ENCODE data around the gene ANKRD27.
"Not testable (repeated sequence)": the region's sequence is repeated elsewhere in the genome, so short reads cannot be mapped to it uniquely, and the experiment has no call there.

The ANKRD27 gene

DNA sequence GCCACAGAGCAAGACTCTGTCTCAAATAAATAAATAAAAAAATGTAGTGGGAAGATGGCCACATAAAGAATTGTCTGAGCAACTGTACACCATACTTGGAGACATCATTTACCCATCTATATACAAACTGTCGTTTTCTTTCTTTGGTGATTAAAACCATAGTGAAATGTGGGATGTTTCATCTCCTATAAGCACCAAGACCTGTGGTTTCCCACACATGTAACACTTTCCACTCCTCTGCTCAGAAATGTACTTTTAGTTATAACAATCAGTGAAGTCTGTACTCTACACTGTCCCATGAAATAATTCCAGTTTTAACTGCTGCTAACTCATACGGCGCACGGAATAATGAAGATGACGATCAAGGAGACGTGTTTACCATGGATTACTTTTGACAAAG is 75.7 kb downstream of the ANKRD27 start:
- no peak for DNase-seq (ENCODE audit: low spot score)

GRCh38 chr19:32598022-32598421 is 77.0 kb downstream of the ANKRD27 start:
- no peak for DNase-seq (ENCODE audit: low spot score)

DNA sequence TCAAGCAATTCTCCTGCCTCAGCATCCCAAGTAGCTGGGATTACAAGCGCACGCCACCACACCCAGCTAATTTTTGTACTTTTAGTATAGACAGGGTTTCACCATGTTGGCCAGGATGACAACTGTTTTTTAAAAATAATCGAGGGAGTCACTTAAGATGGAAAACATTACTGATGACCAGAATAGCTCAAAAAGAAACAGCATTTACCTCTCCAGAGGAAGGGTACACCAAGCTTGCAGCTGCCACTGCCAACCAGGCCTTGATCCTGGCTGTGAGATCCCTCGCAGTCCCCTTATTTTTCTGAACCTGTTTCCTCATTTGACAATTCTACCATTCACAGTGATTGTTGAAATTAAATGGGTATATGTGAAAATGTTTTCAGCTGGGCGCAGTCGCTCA is 79.5 kb downstream of the ANKRD27 start:
- no peak for DNase-seq (ENCODE audit: low spot score)

GRCh38 chr19:32594021-32594420 is 81.0 kb downstream of the ANKRD27 start:
- DNase-seq (ENCODE audit: low spot score), result no peak

DNA sequence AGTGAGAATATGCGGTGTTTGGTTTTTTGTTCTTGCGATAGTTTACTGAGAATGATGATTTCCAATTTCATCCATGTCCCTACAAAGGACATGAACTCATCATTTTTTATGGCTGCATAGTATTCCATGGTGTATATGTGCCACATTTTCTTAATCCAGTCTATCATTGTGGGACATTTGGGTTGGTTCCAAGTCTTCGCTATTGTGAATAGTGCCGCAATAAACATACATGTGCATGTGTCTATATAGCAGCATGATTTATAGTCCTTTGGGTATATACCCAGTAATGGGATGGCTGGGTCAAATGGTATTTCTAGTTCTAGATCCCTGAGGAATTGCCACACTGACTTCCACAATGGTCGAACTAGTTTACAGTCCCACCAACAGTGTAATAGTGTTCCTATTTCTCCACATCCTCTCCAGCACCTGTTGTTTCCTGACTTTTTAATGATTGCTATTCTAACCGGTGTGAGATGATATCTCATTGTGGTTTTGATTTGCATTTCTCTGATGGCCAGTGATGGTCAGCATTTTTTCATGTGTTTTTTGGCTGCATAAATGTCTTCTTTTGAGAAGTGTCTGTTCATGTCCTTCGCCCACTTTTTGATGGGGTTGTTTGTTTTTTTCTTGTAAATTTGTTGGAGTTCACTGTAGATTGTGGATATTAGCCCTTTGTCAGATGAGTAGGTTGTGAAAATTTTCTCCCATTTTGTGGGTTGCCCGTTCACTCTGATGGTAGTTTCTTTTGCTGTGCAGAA is 87.1 kb downstream of the ANKRD27 start:
- not testable (repeated sequence) for DNase-seq (ENCODE audit: low spot score)

GRCh38 chr19:32581705-32582179 is 93.2 kb downstream of the ANKRD27 start:
- DNase-seq (ENCODE audit: low spot score), result peak; percentile 19

- DNase-seq (ENCODE audit: low spot score), result peak; percentile 94
These were observed 93.9 kb downstream of the ANKRD27 start, which contains the start of gene PDCD5 for GRCh38 chr19:32580901-32581704. Gene PDCD5, plus strand, starts transcription at chr19:32581190. Its CDS starts 72 bp downstream, at chr19:32581262.

GRCh38 chr19:32580353-32580900 is 94.6 kb downstream of the ANKRD27 start:
- DNase-seq (ENCODE audit: low spot score), result no peak

DNA sequence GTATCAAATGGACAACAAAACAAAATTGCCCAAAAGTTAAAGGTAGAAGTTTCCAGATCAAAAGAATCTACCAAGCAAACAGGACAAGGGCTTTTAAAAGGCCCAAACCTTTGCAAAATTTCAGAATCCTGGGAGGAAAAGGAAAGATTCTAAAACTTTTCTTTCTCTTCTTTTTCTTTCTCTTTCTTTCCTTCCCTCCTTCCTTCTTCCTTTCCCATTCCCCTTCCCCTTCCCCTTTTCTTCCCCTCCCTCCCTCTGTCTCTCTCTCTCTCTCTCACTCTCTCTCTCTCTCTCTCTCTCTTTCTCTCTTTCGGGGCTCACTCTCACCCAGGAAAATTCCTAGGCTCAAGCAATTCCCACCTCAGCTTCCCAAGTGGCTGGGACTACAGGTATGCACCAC is 98.2 kb downstream of the ANKRD27 start:
- no peak for DNase-seq (ENCODE audit: low spot score)

DNA sequence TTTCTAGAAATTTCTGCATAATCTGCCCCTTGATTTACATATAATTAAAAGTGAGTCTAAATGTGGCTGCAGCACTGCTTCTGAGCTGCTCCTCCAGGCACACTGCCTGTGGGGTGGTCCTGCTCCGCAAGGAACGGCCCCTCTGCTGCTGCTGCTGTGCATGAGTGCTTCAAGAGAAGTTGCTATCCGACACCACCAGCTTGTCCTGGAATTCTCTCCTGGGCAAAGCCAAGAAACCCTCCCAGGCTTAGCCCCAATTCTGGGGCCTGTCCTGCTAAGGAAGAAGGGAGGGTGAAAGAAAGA is 101.5 kb downstream of the ANKRD27 start:
- no peak for DNase-seq (ENCODE audit: low spot score)

GRCh38 chr19:32572700-32573491 is 102.1 kb downstream of the ANKRD27 start:
- DNase-seq (ENCODE audit: low spot score), result not testable (repeated sequence)

GRCh38 chr19:32571471-32572075 is 103.4 kb downstream of the ANKRD27 start:
- not testable (repeated sequence) for DNase-seq (ENCODE audit: low spot score)

- DNase-seq (ENCODE audit: low spot score), result peak; percentile 66
These were observed 104.7 kb downstream of the ANKRD27 start for GRCh38 chr19:32570081-32570785.

GRCh38 chr19:32567486-32567885 is 107.5 kb downstream of the ANKRD27 start:
- DNase-seq (ENCODE audit: low spot score), result no peak

DNA sequence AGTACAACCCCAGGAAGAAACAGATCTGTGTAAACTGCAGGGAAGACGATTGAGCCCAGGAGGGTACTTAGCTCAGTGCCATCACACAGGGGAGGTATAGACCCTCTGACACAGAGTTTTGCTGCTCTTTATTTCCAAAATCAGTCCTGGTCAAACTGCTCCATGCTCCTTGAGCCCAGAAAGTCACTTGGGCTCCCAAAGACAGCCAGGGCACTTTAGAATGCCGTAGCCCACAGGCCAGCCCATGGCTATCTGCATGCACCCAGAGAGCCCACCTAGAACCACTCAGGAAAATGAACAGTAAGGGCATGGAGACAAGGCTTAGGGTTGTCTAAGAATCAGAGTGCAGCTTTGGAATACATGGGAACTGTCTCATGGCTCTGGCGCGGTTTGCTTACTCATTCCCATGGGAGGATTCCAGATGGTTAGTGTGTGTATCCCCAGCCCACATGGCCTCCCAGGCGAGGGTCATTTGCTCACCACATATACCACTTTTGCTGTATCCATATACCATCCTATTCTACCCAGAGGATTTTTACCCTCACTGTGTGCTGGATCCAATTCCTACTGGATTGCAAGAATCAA is 108.6 kb downstream of the ANKRD27 start:
- DNase-seq (ENCODE audit: low spot score), result no peak

GRCh38 chr19:32563761-32564160 is 111.2 kb downstream of the ANKRD27 start:
- DNase-seq (ENCODE audit: low spot score), result no peak

GRCh38 chr19:32558607-32559228 is 116.3 kb downstream of the ANKRD27 start:
- no peak for DNase-seq (ENCODE audit: low spot score)

GRCh38 chr19:32555786-32556185 is 119.2 kb downstream of the ANKRD27 start:
- no peak for DNase-seq (ENCODE audit: low spot score)

- no peak for DNase-seq (ENCODE audit: low spot score)
These were observed 124.3 kb downstream of the ANKRD27 start for GRCh38 chr19:32550666-32551065.
